ENCODE results near the gene ACACB.

Gene ACACB

GRCh38 chr12:109286652-109287051, 170.3 kb downstream of the ACACB start:
- no peak for DNase-seq

DNA sequence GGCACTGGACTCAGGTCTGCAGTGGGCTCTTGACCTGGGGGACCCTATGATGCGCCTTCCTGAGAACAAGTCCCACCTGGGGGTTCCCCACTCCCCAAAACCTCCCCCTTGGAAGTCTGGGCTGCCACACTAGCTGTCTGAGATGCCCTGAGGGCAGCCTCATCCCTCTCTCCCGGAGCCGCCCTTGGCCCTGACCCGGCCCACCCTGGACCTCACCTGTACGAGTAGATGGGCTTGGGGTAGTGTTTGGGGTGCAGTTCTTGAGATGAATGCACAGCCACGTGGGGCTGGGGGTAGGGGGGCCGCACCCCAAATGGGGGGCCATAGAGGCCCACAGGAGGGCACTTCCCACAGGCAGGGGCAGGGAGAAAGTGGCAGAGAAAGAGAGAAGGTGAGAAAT, 170.8 kb downstream of the ACACB start:
- no peak for DNase-seq

- DNase-seq, result no peak
Observed at GRCh38 chr12:109287811-109288469, 171.6 kb downstream of the ACACB start.

GRCh38 chr12:109288571-109288970, 172.2 kb downstream of the ACACB start:
- no peak for DNase-seq

GRCh38 chr12:109289004-109289403, 172.6 kb downstream of the ACACB start:
- peak; percentile 65 for DNase-seq

DNA sequence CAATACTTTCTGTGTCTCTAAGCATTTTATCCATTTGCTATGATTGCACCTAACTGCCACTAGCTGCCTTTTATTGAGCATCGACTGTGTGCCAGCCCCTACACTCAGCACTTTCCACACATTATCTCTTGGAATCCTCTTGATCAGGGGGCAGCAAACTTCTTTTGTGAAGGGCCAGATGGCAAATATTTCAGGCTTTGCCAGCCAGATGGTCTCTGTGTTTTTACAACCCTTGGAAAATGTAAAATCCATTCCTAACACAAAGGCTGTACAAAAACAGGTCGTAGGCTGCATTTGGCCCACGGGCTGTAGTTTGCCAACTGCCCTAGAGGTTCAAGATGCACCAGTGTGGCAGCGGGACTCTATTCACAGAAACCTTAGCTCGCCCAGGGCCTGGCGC, 173.2 kb downstream of the ACACB start:
- peak; percentile 79 for DNase-seq

- DNase-seq, result no peak
Observed at GRCh38 chr12:109290061-109290460, 173.7 kb downstream of the ACACB start.

DNA sequence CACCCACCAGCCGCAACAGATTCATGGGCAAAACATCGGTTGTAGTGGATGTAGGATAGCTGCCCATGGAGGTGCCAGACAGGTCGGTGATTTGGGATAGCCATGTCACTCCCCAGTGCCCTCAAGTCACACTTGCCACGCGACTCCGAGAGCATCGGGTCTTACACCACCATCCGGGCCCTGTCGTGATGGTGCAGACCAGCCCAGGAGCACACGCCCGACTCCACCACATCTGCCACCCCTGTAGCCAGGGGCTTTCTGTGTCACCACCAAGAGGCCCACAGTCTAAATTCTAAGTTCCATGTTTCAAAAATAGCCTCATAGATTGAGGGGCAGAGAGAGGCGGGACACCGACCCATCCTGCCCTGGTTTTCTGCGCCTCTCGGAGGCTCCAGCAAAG, 174.7 kb downstream of the ACACB start:
- no peak for DNase-seq

DNA sequence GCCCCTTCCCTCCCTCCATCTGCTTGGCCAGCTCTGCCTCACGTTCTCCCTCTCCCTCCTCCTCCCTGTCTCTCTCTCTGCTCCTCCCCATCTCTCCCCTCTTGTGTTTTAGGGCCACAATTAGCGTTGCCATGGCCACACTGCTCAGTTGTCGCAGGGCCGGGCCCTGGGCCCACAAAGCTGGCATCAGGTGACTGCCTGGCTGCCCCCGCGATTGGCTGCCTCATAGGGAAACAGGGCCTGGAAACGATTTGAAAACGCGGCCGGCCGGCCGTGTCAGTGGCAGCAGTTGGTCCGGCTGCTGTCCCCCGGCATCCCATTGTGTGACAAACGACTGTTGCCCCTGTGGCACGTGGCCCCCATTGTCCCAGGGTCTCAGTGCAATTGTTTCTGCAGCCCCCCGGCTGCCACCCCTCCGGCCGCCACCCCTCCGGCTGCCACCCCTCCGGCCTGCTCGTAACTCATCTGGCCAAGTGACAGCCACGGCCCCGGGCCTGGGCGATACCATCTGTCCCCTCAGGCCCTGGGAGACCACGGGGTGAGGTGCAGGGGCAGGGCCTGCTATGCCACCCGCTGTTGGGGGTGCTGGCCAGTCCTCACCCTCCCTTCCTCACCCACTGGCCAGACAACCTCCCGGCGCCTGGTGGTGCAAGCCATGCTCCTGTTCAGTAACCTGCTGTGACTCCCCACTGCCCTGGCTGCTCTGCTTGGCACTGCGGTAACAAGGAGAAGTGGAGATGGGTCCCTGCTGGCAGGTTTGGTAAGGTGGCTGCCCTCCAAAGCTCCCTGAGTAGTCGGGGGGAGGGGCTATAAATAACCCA, 175.3 kb downstream of the ACACB start:
- peak; percentile 94 for DNase-seq

GRCh38 chr12:109292342-109292711, 175.9 kb downstream of the ACACB start:
- no peak for DNase-seq

GRCh38 chr12:109293106-109293505, 176.7 kb downstream of the ACACB start:
- no peak for DNase-seq

DNA sequence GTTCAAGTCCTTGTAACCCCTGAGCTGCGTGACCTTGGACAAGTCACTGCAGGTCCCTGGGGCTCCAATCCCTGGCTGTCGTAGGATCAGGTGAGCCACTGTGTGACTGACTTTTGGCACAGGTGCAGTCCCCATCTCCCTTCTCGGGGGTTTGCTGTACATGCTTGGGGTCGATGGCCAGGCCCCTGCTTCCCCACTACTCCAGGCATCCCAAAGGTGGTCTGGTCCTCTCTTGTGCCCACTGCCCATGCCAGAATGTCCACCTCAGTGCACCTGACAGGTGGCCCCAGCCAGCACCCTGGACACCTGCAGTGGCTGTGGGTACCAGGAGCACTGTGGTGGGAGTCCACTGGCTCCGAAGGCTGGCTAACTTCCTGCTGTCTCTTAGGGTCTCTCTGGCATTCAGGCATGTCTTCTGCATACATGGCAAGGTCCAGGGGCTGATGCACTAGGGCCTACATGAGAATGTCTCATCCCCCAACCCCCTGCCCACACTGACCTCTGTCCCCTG, 178.0 kb downstream of the ACACB start:
- DNase-seq, result no peak

GRCh38 chr12:109295764-109296425, 179.5 kb downstream of the ACACB start:
- DNase-seq, result no peak

GRCh38 chr12:109296431-109296830, 180.0 kb downstream of the ACACB start:
- no peak for DNase-seq

DNA sequence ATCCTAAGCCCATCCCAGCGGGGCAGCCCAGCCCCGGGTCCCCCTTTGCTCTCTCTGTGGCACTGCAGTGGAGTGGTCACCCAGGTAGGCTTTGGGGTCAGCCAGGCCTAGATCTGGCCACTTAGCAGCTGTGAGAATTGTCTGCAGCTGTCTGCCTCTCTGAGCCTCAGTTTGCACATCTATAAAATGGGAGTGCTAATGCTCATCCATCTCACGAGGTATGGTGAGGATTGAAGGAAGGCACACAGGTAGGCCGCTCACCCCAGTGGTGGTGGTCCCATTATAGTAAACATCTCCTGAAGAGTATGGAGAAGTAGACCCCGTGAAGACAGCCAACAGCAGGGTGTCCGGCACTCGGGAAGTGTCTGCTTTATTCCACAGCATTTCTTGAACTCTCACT, 183.5 kb downstream of the ACACB start:
- no peak for DNase-seq

GRCh38 chr12:109301643-109302168, 185.3 kb downstream of the ACACB start:
- no peak for DNase-seq

DNA sequence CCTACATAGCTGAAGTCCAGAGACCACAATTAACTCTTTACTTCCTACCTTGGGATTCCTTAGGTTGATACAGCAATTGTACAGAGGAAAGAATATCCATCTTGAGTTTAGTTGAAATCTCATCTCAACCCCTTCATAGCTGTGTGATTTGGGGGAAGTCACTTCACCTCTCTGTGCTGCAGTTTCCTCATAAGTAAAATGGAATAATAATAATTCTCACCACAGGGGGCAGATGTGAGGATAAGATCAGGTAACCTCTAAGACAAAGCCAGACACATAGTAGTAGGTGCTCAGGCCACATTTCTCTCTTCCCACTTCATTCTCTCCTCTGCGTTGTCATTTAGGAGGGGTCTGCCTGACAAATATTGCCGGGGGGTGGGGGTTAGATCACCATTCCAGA, 186.0 kb downstream of the ACACB start:
- DNase-seq, result no peak

DNA sequence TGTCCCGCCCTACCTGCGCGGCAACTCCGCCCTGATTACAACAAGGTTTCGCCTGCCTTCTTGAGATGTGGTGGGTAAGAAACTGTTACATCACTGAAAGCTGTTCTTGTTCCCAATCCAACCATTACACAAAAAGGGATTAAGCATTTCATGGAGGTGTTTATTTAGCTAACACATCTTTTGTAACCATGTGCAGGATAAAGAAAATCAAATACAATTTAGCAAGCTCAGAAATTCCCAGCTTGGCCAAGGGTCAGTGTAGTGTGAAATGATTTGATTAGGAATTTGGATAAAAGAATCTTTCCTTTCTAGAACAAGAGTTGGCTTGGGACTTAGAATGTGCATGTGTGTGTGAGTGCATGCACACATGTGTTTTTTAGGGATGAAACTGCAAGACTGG, 186.4 kb downstream of the ACACB start:
- DNase-seq, result no peak

GRCh38 chr12:109304485-109304884, 188.1 kb downstream of the ACACB start:
- no peak for DNase-seq

DNA sequence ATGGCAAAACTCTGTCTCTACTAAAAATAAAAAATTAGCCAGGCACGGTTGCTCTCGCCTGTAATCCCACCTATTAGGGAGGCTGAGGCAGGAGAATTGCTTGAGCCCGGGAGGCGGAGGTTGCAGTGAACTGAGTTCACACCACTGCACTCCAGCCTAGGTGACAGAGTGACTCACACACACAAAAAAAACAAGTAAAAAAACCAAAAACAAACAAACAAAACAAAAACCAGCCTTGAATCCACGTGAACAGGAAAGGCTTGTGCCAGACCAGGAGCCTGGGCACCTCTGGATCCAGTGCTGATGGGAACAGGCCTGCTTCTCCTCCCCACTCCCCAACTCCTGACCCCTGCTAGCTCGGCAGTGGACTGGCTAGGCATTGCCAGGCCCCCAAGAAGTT, 189.2 kb downstream of the ACACB start:
- DNase-seq, result no peak

DNA sequence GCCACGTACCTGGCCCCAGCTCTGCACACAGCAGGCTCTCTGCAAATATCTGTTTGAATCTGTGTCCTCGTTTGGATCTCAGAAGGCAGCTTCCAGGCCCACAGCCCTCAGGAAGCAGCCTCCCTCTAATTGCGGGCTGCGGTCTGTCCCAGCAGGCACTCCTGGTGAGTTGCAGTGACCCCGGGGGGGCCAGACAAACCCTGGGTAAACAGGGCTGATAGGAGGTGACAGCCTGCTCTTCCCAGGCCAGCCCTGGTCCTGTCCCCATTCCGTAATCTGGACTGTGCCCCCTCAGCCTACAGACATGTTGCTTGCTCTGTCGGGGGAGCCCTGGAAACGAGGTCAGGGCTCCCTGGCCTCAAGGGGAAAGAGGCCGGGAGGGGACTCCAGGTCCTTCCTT, 190.7 kb downstream of the ACACB start:
- no peak for DNase-seq

DNA sequence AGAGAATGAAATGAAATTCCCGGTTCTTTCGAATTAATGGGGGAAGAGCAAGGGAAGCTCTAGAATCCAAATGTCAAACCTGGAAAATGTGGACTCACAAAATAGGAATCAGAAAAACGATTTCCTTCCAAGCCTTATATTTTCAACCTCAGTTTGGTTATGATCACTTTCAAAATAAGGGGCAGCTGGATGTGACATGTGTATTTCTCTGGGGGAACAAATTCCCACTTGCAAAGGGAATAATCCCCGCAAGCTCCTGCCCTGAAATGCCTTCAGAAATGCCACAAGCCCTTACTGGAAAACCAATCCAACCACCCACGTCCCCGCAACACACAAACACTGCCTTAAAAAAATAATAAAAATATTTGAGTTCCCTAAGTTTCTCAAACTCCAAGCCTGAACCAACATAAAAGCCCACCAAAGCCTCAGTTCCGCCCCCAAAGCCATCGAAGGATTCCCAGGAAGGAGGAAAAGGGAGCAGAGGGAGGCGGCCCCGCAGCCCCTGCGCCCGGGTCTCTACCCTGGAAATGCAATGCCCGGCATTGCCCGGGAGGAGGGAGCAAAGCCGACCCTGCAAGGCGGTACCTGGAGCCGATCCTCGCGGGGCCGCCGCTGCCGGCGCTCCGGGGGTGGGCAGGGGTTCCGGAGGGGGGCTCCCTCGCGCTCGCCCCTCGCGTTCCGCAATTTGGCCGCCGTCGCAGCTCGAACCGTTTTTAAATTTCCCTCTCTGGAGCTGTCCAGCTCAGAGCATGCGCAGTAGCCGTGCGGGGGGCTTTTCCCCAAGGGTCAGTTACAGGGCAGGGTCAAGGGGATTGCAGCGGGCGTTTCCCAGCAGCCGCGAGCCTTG, 192.4 kb downstream of the ACACB start, which contains the start of gene FOXN4:
Gene FOXN4, minus strand, starts transcription at position 751 of the 847 bp plus-strand sequence. CDS start 963 bp downstream, outside the sequence.
- DNase-seq, result no peak

All from DMS 273 treated with DMSO at 0.1 percent for 48 hours (cell line).